Activated B cell treated with CpG ODN at 0.5 μM for 24 hours (primary cell): ENCODE measurements around the gene DUSP2. TPM values are rescaled to one million over a fixed set of nuclear protein-coding genes. Genes with fewer than 3 reads are reported as not detected.

Source experiments
- ATAC-seq: fragments of 200-7000 bp; cut with Tn5 transposase; one replicate; pipeline ENCODE4 v1.10.0; 2021; ENCODE audit warnings: low read depth, mild to moderate bottlenecking, moderate library complexity
- CTCF ChIA-PET: fragments of 350-600 bp; sonication (Branson Sonifier 250); formaldehyde crosslinking; loops from one replicate; lab custom pipeline; 2021; ENCODE audit warnings: antibody characterized with exemption; lab: Charles Lee
- POLR2A ChIA-PET: fragments of 350-600 bp; sonication (Branson Sonifier 250); formaldehyde crosslinking; loops from one replicate; lab custom pipeline; 2021; ENCODE audit warnings: antibody characterized with exemption; lab: Charles Lee
- DNase-seq: peaks from one replicate; pipeline ENCODE4 v3.0.0; 2022
- H3K27ac Mint-ChIP-seq: one replicate; pipeline ENCODE4 v1.8.0; 2020; ENCODE audit warnings: mixed read lengths
- H3K27me3 Mint-ChIP-seq: one replicate; pipeline ENCODE4 v1.8.0; 2021; ENCODE audit warnings: mixed read lengths
- H3K36me3 Mint-ChIP-seq: one replicate; pipeline ENCODE4 v1.8.0; 2021; ENCODE audit warnings: low read depth, mixed read lengths
- H3K4me1 Mint-ChIP-seq: one replicate; pipeline ENCODE4 v1.8.0; 2021; ENCODE audit warnings: mixed read lengths
- H3K4me3 Mint-ChIP-seq: one replicate; pipeline ENCODE4 v1.8.0; 2020; ENCODE audit warnings: mild to moderate bottlenecking, mixed read lengths
- H3K9me3 Mint-ChIP-seq: one replicate; pipeline ENCODE4 v1.8.0; 2020; ENCODE audit warnings: mixed read lengths
- CTCF ChIP-seq: fragments of 200-600 bp; IDR thresholded peaks from one replicate; pipeline ENCODE4 v1.8.0; 2022; ENCODE audit warnings: antibody characterized with exemption, mild to moderate bottlenecking
- intact Hi-C: fragments of 100-400 bp; cut with micrococcal nuclease; formaldehyde crosslinking; loops from one replicate; pipeline ENCODE4 v1.15.1; 2024
- total RNA-seq: library from RNA; stranded (reverse); gene quantifications from 2 replicates; pipeline ENCODE4 v1.2.3, GENCODE V29; 2022

DUSP2 gene
- total RNA-seq, 1 donor from 2014 or later, result 118 TPM

- Mint-ChIP-seq H3K27ac (peak overlapping the region; percentile 98), H3K27me3 (no peaks in the 10 kb centered on the region), H3K36me3 (peaks cover 11% of the 10 kb centered on the region), H3K4me3 (peak overlapping the region; percentile 81), H3K9me3 (no peaks in the 10 kb centered on the region), H3K4me1 (peaks cover 64% of the 10 kb centered on the region)
- DNase-seq (peak; percentile 86), ATAC-seq (peak; percentile 56)
- CTCF ChIA-PET, result interaction anchor here (2.7 to 5.3 kb wide), 3 partner anchors 10 to 26 kb away, joined by 18 to 40 read pairs (median 21); partner anchors contain the start of gene ASTL
- intact Hi-C loops, result loop anchor here (1.0 to 5.0 kb wide), 4 partner anchors 9 to 668 kb away; partner anchors contain the start of genes ARID5A and CNNM3
- POLR2A ChIA-PET, result interaction anchor here (0.6 to 14.1 kb wide), 12 partner anchors 10 to 709 kb away, joined by 3 to 534 read pairs (median 5); partner anchors contain the start of genes ASTL, CIAO1, STARD7 and TMEM127
- TF ChIP-seq CTCF, result no peak
Observed at GRCh38 chr2:96148410-96149217, 3.4 kb upstream of the DUSP2 start.

GRCh38 chr2:96147593-96148201 is 2.5 kb upstream of the DUSP2 start:
- Mint-ChIP-seq H3K27ac (peak overlapping the region; percentile 98), H3K9me3 (no peaks in the 10 kb centered on the region), H3K4me3 (peak overlapping the region; percentile 44), H3K4me1 (peaks cover 70% of the 10 kb centered on the region), H3K27me3 (no peaks in the 10 kb centered on the region), H3K36me3 (peaks cover 19% of the 10 kb centered on the region)
- POLR2A ChIA-PET, result interaction anchor here (0.9 to 14.1 kb wide), 12 partner anchors 9 to 710 kb away, joined by 3 to 534 read pairs (median 5); partner anchors contain the start of genes ASTL, CIAO1, STARD7 and TMEM127
- ATAC-seq (no peak), DNase-seq (peak; percentile 20)
- CTCF ChIA-PET, result interaction anchor here (1.3 to 5.3 kb wide), 5 partner anchors 10 to 27 kb away, joined by 5 to 40 read pairs (median 18); partner anchors contain the start of gene ASTL
- intact Hi-C loops, result loop anchor here (1.0 to 5.0 kb wide), 4 partner anchors 10 to 669 kb away; partner anchors contain the start of genes ARID5A and CNNM3
- TF ChIP-seq CTCF, result no peak

- peaks cover 73% of the 10 kb centered on the region for H3K4me1 Mint-ChIP-seq
- ATAC-seq, result no peak
- H3K9me3 Mint-ChIP-seq, result no peaks in the 10 kb centered on the region
- peak overlapping the region; percentile 85 for H3K4me3 Mint-ChIP-seq
- peaks cover 25% of the 10 kb centered on the region for H3K36me3 Mint-ChIP-seq
- TF ChIP-seq CTCF, result no peak
- CTCF ChIA-PET, result interaction anchor here (0.7 to 4.7 kb wide), 5 partner anchors 9 to 27 kb away, joined by 3 to 21 read pairs (median 14); partner anchors contain the start of gene ASTL
- no peak for DNase-seq
- H3K27ac Mint-ChIP-seq, result peak overlapping the region; percentile 98
- intact Hi-C loops, result loop anchor here (1.0 to 5.0 kb wide), 4 partner anchors 17 to 390 kb away; partner anchors contain the start of genes ARID5A and STARD7
- H3K27me3 Mint-ChIP-seq, result no peaks in the 10 kb centered on the region
- POLR2A ChIA-PET, result interaction anchor here (1.0 to 14.1 kb wide), 13 partner anchors 8 to 710 kb away, joined by 3 to 534 read pairs (median 7); partner anchors contain the start of genes ASTL, CIAO1, STARD7 and TMEM127
Observed at GRCh38 chr2:96146881-96147592, 1.8 kb upstream of the DUSP2 start.

GRCh38 chr2:96146153-96146880 is 1.1 kb upstream of the DUSP2 start:
- ChIA-PET CTCF (interaction anchor here (0.7 to 11.0 kb wide), 9 partner anchors 8 to 87 kb away, joined by 3 to 511 read pairs (median 5); partner anchors contain the start of genes ASTL and STARD7), POLR2A (interaction anchor here (0.9 to 14.1 kb wide), 13 partner anchors 12 to 392 kb away, joined by 3 to 534 read pairs (median 6); partner anchors contain the start of genes ARID5A, CIAO1, STARD7 and TMEM127)
- Mint-ChIP-seq H3K9me3 (no peaks in the 10 kb centered on the region), H3K36me3 (peaks cover 29% of the 10 kb centered on the region), H3K27me3 (no peaks in the 10 kb centered on the region), H3K27ac (peak overlapping the region; percentile 98), H3K4me1 (peaks cover 70% of the 10 kb centered on the region), H3K4me3 (peak overlapping the region; percentile 85)
- no peak for TF ChIP-seq CTCF
- DNase-seq (peak; percentile 84), ATAC-seq (peak; percentile 40)
- intact Hi-C loops, result loop anchor here (1.0 to 5.0 kb wide), 4 partner anchors 18 to 391 kb away; partner anchors contain the start of genes ARID5A and STARD7
